ENCODE data around the gene PCP4.

The PCP4 gene

DNA sequence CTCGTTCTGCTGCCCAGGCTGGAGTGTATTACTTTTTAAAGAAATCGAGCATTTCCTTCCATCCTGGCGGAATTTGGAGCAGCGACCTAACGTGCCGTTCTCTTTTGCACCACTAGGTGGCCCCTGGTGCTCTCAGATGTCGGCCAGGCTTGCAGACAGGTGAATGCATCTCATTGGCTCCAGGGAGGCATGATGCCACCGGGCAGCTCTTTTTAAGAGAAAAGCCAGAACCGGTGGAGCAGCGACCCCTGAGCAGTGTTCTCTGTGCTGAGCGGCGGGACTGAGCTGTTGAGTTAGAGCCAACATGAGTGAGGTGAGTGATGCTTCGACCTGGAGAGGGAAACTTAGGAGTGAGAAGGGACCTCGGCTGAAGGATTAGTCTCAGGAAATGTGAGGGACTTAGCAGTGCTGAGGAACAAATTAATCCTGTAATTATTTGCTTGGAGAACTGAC lies at the start of gene PCP4:
Gene PCP4, plus strand, starts transcription at position 241 of the 453 bp plus-strand sequence. Its CDS starts 64 bp downstream, at position 305.
- DNase-seq (ENCODE audit: extremely low read depth, low read depth): no peak
- H3K4me3 ChIP-seq (replicated peaks; ENCODE audit: low read depth, low read length): no peak within 1 kb of the TSS
- TF ChIP-seq, protein P1, sequence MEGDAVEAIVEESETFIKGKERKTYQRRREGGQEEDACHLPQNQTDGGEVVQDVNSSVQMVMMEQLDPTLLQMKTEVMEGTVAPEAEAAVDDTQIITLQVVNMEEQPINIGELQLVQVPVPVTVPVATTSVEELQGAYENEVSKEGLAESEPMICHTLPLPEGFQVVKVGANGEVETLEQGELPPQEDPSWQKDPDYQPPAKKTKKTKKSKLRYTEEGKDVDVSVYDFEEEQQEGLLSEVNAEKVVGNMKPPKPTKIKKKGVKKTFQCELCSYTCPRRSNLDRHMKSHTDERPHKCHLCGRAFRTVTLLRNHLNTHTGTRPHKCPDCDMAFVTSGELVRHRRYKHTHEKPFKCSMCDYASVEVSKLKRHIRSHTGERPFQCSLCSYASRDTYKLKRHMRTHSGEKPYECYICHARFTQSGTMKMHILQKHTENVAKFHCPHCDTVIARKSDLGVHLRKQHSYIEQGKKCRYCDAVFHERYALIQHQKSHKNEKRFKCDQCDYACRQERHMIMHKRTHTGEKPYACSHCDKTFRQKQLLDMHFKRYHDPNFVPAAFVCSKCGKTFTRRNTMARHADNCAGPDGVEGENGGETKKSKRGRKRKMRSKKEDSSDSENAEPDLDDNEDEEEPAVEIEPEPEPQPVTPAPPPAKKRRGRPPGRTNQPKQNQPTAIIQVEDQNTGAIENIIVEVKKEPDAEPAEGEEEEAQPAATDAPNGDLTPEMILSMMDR (IDR thresholded peaks at IDR 0.05; ENCODE audit: low read depth, low read length, missing control alignments): peak; percentile 73

DNA sequence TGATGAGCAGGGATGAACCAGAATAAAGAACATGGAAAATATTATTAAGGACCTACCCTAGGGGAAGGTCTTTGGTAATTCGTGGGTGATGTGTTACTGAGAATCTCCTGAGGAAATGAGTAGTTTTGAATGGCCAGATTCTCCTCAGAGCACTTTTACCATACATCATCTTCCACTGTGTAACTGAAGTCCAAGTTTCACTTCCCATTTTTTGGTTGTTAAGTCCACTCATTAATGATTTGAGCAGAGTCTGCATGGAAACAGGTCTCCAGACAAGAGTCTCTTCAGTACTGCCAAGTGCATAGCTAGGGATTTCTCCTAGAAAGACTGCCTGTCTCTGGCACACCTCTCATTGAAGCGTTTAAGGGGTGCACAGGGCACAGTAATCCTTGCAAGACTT lies 48.7 kb upstream of the PCP4 start:
- no peak for DNase-seq (ENCODE audit: extremely low read depth, low read depth)
- no peak overlapping the region for H3K4me3 ChIP-seq (replicated peaks; ENCODE audit: low read depth, low read length)
- TF ChIP-seq, protein P1 (IDR thresholded peaks at IDR 0.05; ENCODE audit: low read depth, low read length, missing control alignments): no peak

DNA sequence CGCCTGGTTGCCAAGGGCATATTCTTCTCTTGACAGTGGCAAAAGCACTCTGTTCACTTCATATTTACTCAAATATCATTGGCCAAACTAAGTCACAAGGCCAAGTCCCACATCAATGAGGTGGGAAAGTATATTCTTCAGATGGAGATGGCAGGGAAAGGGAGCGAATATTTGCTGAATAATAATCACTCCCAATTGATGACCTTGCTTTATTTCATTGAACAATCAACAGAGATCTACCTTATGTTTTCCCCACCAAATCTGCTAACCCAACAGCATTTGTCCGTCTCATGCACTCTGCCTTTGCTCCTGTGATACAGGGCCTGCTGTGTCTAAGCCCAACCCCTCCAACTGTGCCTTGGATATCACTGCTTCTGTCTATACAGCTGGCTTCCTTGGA lies 45.2 kb upstream of the PCP4 start:
- DNase-seq (ENCODE audit: extremely low read depth, low read depth): no peak
- H3K4me3 ChIP-seq (replicated peaks; ENCODE audit: low read depth, low read length): no peak overlapping the region
- TF ChIP-seq, protein P1 (IDR thresholded peaks at IDR 0.05; ENCODE audit: low read depth, low read length, missing control alignments): no peak

DNA sequence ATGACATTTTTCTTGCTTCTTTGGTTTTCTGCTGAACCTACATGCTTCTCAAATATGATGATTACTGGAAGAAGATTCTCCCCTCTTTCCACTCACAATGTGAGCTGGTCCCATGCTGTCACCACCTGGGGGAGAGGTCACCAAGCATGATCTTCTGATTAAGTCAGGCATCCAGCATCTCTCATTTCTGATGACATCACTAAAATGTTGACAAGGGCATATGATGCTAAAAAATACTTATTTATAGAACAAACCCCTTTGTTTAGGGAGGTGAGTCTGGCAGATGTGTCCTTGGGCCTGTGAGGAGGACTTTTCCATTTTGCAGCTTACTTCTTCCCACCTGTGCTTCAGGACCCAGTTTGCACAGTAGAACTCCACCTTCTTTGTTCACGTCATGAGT lies 42.0 kb upstream of the PCP4 start:
- no peak overlapping the region for H3K4me3 ChIP-seq (replicated peaks; ENCODE audit: low read depth, low read length)
- no peak for DNase-seq (ENCODE audit: extremely low read depth, low read depth)
- TF ChIP-seq, protein P1 (IDR thresholded peaks at IDR 0.05; ENCODE audit: low read depth, low read length, missing control alignments): no peak

DNA sequence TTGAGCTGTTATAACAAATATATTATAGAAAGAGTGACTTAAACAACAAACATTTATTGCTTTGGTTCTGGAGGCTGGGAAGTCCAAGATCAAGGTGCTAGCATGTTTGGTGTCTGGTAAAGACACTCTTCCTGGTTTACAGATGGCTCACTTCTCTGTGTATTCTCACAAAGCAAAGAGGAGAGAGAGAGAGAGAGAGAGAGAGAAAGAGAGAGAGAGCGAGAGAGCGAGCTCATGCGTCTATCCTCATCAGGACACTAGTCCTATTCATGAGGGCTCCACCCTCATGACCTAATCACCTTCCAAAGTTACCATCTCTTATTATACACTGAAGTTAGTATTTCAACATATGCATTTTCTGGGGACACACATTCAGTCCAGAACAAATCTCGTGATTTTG lies 32.7 kb upstream of the PCP4 start:
- TF ChIP-seq, protein P1 (IDR thresholded peaks at IDR 0.05; ENCODE audit: low read depth, low read length, missing control alignments): no peak
- DNase-seq (ENCODE audit: extremely low read depth, low read depth): no peak
- H3K4me3 ChIP-seq (replicated peaks; ENCODE audit: low read depth, low read length): no peak overlapping the region

DNA sequence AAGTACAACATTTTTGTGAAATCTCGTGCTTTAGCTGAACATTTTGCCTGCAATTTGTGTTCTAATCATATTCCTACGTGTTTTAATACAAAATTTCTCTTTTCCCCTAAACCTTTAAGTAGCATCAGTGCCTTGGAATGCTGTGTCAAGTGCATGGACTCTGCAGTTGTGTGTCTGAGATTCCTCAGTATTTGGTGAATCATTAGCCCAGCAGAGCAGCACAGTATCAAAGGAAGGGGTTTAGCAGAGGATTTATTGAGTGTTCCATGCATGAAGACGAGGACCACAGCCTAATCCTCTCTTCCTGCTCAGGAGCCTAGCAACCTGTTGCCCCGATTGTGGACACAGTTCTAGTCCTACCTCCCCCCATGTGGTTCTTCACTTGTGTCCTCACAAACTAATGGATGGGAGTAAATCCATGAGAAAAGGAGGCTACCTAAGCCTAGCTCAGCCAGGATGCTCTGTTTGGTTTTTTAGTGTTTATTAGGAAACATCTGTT lies 29.3 kb upstream of the PCP4 start:
- no peak for DNase-seq (ENCODE audit: extremely low read depth, low read depth)
- TF ChIP-seq, protein P1 (IDR thresholded peaks at IDR 0.05; ENCODE audit: low read depth, low read length, missing control alignments): no peak
- no peak overlapping the region for H3K4me3 ChIP-seq (replicated peaks; ENCODE audit: low read depth, low read length)
